ENCODE measurements around the gene RORB.

RORB gene

DNA sequence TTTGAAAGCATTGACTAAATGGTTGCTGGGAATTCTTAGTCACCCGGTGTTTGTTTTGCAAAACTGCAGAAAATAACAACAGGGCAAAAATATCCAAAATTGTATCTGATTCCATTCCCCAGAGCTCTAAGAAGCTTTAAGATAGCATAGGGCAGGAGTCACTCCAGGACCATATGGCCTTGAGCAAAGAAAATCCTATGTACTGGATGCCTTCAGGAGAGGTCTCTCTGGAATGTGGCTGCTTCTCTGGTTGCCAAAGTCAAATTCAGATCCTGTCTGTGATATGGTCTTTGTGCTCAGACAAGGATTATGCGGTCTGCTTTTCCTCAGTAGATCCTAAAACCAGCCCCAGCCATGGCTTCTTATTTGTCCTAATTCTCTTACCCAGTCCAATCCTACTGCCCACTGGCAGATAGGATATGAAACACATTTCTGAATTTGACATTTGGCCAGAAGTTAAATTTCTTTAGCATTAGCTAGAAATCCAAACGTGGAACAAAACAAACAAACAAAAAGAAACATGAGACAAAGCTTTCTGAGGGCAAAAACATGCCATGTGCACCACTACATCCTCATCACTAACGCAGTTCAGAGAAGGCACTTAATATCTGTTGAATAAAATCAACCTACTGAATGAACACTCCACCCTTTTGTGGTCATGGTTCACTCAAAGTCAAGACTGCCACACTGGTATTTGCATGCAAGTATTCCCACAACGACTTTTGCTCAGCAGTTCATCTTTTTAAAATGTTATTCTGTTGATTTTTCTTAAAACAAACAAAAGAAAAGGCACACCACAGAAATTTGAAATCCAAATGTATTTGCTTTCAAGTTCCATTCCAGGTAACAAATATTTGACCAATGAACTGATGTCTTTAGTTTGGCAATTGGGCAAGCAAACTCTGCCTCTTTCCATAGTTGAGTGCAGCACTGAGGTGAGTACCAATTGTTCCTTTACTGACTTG lies 224.8 kb downstream of the RORB start:
- DNase-seq: no peak

DNA sequence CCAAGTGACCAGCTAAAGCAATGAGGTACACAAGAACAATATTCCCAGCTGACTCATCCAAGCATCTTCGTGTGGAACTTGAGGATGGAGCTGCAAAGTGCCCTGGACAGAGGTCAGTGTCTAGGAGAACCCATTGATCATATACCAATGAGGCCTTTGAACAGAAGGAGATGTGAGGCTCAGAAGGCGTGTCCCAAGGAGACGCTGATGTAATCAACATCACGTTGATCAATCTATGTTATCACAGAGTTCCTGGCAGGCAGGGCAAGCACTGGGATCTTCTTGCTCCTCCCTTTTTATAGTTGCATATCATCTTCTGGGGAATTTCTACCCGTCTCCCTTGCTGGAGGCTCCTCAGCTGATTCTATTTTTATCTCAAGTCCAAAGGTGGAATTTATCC lies 227.2 kb downstream of the RORB start:
- DNase-seq: no peak

DNA sequence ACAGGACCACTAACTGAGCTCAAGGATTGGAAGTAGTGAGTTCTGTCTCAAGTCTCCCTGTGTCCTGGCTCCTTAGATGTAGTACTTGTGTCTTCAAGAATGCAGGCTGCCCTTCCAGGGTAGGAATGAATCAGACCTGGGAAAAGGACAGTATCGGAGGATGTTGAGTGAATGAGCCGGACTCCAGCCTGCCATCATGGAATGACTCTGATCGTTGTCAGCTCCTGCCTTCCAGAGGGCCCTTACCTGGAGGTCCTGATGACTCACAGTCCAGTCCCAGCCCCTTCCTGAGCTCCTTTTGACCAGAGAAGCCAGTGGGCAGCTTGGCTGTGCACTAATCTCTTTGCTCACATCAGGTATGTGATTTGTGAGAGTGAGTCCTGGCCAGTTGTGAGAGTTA lies 229.4 kb downstream of the RORB start:
- no peak for DNase-seq

- no peak for DNase-seq
Observed at GRCh38 chr9:74728176-74728575, 231.0 kb downstream of the RORB start.

GRCh38 chr9:74729136-74729695 lies 232.1 kb downstream of the RORB start:
- no peak for DNase-seq

DNA sequence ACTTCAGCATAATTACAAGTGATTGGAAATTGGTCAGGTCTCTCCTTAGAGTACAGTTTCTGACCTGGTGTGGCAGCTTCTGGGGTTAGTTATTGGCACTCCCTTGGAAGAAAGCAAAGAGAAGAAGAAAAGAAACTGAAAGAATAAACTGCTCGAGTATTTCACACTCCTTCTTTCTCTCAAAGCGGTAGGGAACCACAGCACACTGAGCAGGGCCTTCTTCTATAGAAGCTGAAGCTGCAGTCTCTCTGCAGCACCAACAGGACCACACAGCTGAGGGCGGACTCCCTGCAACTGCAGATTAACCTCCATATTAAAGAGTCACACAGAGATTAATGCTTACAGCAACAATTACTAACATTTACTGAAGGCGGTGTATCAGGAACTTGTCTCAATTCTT lies 238.6 kb downstream of the RORB start:
- no peak for DNase-seq

DNA sequence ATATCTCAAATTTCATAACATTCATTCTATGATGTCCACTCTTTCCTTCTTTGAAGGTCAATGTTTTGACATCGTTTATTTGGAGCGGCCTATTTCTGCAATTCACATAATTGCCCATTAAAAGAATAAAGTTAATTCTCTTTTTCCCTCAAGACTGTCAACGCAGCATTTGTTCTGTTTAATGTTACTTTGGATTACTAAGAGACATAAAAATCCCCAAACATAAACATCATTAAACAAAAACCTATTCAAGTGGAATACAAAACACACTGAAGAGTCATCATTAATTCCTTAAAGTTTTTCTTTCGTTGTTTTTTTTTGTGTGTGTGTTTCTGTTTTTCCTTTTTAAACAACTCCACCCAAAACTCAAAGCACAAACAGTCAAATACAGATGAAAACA lies 239.5 kb downstream of the RORB start:
- no peak for DNase-seq

GRCh38 chr9:74742191-74742790 lies 245.2 kb downstream of the RORB start:
- no peak for DNase-seq

Data from activated CD4-positive, alpha-beta T cell treated with anti-CD3 and anti-CD28 coated beads, Interleukin-2, amount 50 U/mL, for 16 hours (primary cell).